HG02884 (cell line): Measurements from ENCODE around the gene TCP11X2.
"Not testable (repeated sequence)": the region's sequence is repeated elsewhere in the genome, so short reads cannot be mapped to it uniquely, and the experiment has no call there.

Experiments used
- ATAC-seq: cut with Tn5 transposase; IDR thresholded peaks from one replicate; pipeline ENCODE4 v1.9.1; 2021; ENCODE audit warnings: mild to moderate bottlenecking, moderate library complexity; ENCODE audit not compliant: unreplicated experiment

The TCP11X2 gene

GRCh38 chrX:102471762-102472220, at the start of gene TCP11X2:
Gene TCP11X2 (minus strand): TSS chrX:102471812.
- ATAC-seq, result not testable (repeated sequence)

- no peak for ATAC-seq
Measured at GRCh38 chrX:102517326-102517725, 45.7 kb upstream of the TCP11X2 start.

- ATAC-seq, result peak; percentile 94
Measured at GRCh38 chrX:102515975-102516941, 44.6 kb upstream of the TCP11X2 start, which contains the start of gene TMSB15A. Gene TMSB15A (minus strand): TSS chrX:102516739.

GRCh38 chrX:102514536-102514935, 42.9 kb upstream of the TCP11X2 start:
- no peak for ATAC-seq

DNA sequence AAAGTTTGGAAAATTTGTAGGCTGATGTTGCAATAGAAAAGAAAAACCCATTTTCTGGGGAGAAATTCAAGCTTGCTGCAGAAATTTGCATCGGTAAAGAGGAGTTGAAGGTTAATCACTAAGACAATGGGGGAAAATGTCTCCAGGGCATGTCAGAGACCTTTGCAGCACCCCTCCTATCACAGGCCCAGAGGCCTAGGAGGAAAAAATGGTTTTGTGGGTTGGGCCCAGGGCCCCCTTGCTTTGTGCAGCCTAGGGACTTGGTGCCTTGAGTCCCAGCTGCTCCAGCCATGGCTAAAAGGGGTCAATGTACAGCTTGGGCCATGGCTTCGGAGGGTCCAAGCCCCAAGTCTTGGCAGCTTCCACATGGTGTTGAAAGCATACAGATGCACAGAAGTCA, 27.1 kb upstream of the TCP11X2 start:
- ATAC-seq, result no peak

DNA sequence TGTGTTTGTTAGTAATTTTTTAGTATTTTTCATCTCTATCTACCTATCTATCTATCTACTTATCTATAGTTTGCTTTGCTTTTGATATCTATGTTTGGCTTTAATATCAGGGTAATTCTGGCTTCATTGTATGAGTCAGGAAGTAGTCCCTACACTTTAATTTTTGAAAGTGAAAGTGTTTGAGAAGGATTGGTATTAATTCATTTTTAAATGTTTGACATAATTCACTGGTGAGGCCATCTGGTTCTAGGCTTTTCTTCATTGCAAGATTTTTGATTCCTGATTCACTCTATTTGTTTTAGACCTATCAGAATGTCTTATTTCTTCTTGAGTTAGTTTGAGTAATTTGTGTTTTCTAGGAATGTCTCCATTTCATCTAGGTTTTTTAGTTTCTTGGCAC, 20.2 kb upstream of the TCP11X2 start:
- no peak for ATAC-seq

- ATAC-seq, result not testable (repeated sequence)
Measured at GRCh38 chrX:102478765-102479164, 7.2 kb upstream of the TCP11X2 start.

- ATAC-seq, result not testable (repeated sequence)
Measured at GRCh38 chrX:102470215-102470614, 1.4 kb downstream of the TCP11X2 start.

DNA sequence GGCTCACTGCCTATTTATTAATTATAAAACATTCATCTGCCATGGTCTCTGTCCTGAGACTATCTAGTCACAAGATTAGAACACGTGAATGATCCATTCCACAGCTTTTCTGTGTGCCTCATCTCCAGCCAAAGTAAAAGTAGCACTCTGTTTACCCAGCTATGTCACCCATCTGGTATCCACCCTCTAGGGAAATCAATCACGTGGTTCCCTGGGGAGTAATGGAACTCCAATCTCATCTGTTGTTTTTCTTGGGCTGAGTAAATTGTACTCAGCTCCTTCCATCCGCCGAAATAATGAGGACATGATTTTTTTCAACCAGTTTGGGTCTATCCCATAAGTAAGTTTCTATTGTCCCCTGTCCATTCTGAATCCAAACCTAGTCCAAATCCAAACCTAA, 13.0 kb downstream of the TCP11X2 start:
- ATAC-seq, result not testable (repeated sequence)

DNA sequence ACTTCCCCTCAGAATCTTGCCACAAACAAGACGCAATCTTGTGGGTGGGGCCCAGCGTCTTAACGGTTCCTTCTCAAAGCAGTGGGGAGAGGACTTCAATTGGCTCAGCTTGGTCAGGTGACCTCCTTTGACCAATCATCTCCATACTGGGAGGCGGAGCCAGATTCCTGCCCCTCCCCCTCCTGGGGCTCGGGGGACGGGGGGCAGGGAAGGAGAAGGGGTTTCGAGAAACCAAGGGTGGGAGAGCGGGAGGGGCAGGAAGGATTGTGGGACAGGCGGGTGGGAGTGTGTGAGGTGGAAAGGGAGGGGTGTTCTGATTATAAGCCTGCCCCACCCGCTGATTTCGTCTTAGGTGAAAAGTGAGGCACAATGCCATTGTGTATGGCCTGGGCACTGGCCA, 31.7 kb downstream of the TCP11X2 start, which contains the start of gene NXF2B:
Gene NXF2B (minus strand): TSS at position 101 of the 400 bp plus-strand sequence. CDS start 59,972 bp downstream, outside the sequence.
- not testable (repeated sequence) for ATAC-seq

DNA sequence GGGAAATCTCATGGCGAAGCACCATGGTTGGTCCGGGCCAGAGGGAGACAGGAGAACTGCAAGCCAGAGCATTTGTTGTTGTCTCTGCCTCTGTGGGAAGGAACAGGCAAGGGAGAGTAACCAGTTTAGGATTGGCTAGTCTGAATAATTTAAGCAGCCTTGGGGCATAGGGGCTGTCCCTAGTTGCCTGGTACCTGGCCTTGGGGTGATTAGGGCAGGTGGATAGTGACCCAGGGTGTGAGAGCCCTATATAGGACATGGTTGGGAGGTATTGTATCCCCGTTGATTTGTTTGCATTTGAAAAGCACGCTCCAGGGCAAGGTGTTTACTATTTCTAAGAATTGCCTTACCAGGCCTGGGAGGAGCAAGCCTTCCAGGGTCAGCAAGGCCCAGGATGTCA, 57.1 kb downstream of the TCP11X2 start:
- not testable (repeated sequence) for ATAC-seq
